HepG2 (cell line): ENCODE results near the gene TXNDC12. TPM values are rescaled to one million over a fixed set of nuclear protein-coding genes. Genes with fewer than 3 reads are reported as not detected.

Experiments used
- PAWR ChIP-seq: sonication (generic); formaldehyde crosslinking; IDR thresholded peaks from 2 replicates; pipeline ENCODE4 v1.4.0; 2020; ENCODE audit warnings: missing genetic modification reagents, mild to moderate bottlenecking, borderline replicate concordance
- POLR2G ChIP-seq: fragments of 200-400 bp; formaldehyde crosslinking; IDR thresholded peaks from 2 replicates; pipeline ENCODE4 v1.6.1; 2018; ENCODE audit warnings: mild to moderate bottlenecking, low read depth, low read length, moderate library complexity
- PPARG ChIP-seq: conservative IDR thresholded peaks from 2 replicates; pipeline ENCODE4 v1.6.1; 2016; ENCODE audit warnings: missing biosample characterization, missing genetic modification reagents
- SP2 ChIP-seq: sonication (generic); formaldehyde crosslinking; IDR thresholded peaks from 2 replicates; pipeline ENCODE4 v1.5.1; 2020; ENCODE audit warnings: mild to moderate bottlenecking, missing genetic modification reagents
- ZNF570 ChIP-seq: sonication (generic); formaldehyde crosslinking; IDR thresholded peaks from 2 replicates; pipeline ENCODE4 v1.4.0; 2020; ENCODE audit warnings: mild to moderate bottlenecking, missing genetic modification reagents, borderline replicate concordance
- ZNF598 ChIP-seq: sonication (generic); formaldehyde crosslinking; IDR thresholded peaks from 2 replicates; pipeline ENCODE4 v1.5.1; 2020; ENCODE audit warnings: mild to moderate bottlenecking, missing genetic modification reagents, borderline replicate concordance
- ZNF615 ChIP-seq: sonication (generic); formaldehyde crosslinking; IDR thresholded peaks from 2 replicates; pipeline ENCODE4 v1.5.0; 2020; ENCODE audit warnings: mild to moderate bottlenecking, missing genetic modification reagents, borderline replicate concordance
- ZNF788 ChIP-seq: sonication (generic); formaldehyde crosslinking; IDR thresholded peaks from 2 replicates; pipeline ENCODE4 v1.5.0; 2020; ENCODE audit warnings: mild to moderate bottlenecking, missing genetic modification reagents, borderline replicate concordance
- polyA plus RNA-seq, 8 experiments: library from polyadenylated mRNA; depleted of rRNA in 3 of 8; stranded (reverse) in 7 of 8; unstranded in 1 of 8; fragments of >200 nt; fragmentation: Illumina TruSeq in 4 of 8; extraction: Trizol in 4 of 8; gene quantifications; 2 replicates each; pipeline versions ENCODE4 v1.2.1 to v1.2.3, GENCODE V29; 2011 to 2016; ENCODE audit warnings: low read depth in 4 of 8, missing spikeins in 1 of 8, mixed read lengths in 1 of 8; ENCODE audit not compliant: insufficient read depth in 1 of 8
- total RNA-seq, 5 experiments: library from RNA; depleted of rRNA; stranded (reverse); fragments of >200 nt; fragmentation: Illumina TruSeq; extraction: Trizol; gene quantifications; 2 replicates each; pipeline ENCODE4 v1.2.3, GENCODE V29; 2016; ENCODE audit warnings: low read depth in 1 of 5
- TF ChIP-seq, protein P1 (sequence below): IDR thresholded peaks from 2 replicates; pipeline ENCODE4 v1.4.0; 2020; ENCODE audit warnings: mild to moderate bottlenecking, missing genetic modification reagents
- TF ChIP-seq, protein P2 (sequence below): sonication (generic); formaldehyde crosslinking; IDR thresholded peaks from 2 replicates; pipeline ENCODE4 v1.9.0; 2021; ENCODE audit warnings: missing genetic modification reagents, mild to moderate bottlenecking, borderline replicate concordance
- TF ChIP-seq, protein P3 (sequence below): sonication (generic); formaldehyde crosslinking; IDR thresholded peaks from 2 replicates; pipeline ENCODE4 v1.4.0; 2020; ENCODE audit warnings: missing genetic modification reagents
- TF ChIP-seq, protein P4 (sequence below): sonication (generic); formaldehyde crosslinking; IDR thresholded peaks from 2 replicates; pipeline ENCODE4 v1.4.0; 2020; ENCODE audit warnings: mild to moderate bottlenecking, low read depth, missing genetic modification reagents
- TF ChIP-seq, protein P5 (sequence below), 2 experiments: IDR thresholded peaks; 2 replicates each; pipeline ENCODE4 v1.6.1; 2011 to 2012; ENCODE audit warnings: low read length in 2 of 2, borderline replicate concordance in 1 of 2, low read depth in 1 of 2, mild to moderate bottlenecking in 1 of 2, moderate library complexity in 1 of 2

TXNDC12 gene
- total and polyA plus RNA-seq, 2 of the 13 experiments (the other 11 are each of a cell fraction or from before 2014, with no cell fraction given), result 65.6 to 67.2 TPM

DNA sequence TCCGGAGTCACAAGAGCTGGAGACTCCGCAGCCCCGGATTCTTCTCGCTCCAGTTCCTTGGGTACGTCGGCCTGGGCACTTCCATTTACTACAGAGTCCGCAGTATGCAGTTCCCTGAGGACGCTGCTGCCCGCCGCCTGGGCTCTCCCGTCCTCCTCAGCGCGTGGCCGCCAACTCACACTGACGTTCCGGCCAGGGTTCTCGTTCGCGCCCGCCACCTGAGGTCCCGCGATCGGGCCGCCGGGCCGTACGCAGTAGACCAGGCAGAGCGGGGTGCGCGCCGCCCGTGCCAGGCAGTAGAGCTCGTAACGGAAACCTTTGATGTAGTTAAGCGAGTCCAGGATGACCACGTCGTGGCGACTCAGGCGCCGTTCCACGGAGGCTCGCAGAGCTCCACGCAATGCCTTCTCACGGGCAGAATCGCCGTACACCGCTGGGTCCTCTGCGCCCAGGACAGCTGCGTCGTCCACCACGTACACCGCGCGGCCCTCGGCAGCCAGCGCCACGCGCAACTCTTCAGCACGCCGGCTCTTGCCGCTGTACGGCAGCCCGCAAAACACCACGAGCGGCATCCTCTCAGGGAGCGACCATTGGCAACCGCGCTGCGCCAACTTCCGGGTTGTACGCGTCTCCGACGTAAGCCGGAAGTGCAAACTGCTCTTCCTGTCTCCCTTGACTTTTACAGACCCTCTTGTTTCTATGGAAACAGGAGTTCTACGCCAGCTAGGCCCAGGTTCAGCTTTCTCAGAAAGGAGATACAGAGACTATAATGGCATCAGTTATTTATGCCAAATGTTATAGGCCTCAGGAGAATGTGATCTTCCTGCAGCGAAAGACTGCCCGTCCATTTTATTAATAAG is 21.6 kb downstream of the TXNDC12 start, which contains the start of gene KTI12 (continued):
- TF ChIP-seq PAWR (CRISPR knock-in tag), result 0 out of 2 replicates have a peak, but pooled peaks have one; percentile 68
- TF ChIP-seq ZNF570 (CRISPR knock-in tag), result 0 out of 2 replicates have a peak, but pooled peaks have one; percentile 54
- TF ChIP-seq, protein P1, sequence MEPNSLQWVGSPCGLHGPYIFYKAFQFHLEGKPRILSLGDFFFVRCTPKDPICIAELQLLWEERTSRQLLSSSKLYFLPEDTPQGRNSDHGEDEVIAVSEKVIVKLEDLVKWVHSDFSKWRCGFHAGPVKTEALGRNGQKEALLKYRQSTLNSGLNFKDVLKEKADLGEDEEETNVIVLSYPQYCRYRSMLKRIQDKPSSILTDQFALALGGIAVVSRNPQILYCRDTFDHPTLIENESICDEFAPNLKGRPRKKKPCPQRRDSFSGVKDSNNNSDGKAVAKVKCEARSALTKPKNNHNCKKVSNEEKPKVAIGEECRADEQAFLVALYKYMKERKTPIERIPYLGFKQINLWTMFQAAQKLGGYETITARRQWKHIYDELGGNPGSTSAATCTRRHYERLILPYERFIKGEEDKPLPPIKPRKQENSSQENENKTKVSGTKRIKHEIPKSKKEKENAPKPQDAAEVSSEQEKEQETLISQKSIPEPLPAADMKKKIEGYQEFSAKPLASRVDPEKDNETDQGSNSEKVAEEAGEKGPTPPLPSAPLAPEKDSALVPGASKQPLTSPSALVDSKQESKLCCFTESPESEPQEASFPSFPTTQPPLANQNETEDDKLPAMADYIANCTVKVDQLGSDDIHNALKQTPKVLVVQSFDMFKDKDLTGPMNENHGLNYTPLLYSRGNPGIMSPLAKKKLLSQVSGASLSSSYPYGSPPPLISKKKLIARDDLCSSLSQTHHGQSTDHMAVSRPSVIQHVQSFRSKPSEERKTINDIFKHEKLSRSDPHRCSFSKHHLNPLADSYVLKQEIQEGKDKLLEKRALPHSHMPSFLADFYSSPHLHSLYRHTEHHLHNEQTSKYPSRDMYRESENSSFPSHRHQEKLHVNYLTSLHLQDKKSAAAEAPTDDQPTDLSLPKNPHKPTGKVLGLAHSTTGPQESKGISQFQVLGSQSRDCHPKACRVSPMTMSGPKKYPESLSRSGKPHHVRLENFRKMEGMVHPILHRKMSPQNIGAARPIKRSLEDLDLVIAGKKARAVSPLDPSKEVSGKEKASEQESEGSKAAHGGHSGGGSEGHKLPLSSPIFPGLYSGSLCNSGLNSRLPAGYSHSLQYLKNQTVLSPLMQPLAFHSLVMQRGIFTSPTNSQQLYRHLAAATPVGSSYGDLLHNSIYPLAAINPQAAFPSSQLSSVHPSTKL (CRISPR knock-in tag), result peak; percentile 29; the same call in 1 of the 2 replicates
- peak; percentile 88 for TF ChIP-seq POLR2G
- peak; percentile 26; the same call in 1 of the 2 replicates for TF ChIP-seq PPARG
- TF ChIP-seq, protein P2, sequence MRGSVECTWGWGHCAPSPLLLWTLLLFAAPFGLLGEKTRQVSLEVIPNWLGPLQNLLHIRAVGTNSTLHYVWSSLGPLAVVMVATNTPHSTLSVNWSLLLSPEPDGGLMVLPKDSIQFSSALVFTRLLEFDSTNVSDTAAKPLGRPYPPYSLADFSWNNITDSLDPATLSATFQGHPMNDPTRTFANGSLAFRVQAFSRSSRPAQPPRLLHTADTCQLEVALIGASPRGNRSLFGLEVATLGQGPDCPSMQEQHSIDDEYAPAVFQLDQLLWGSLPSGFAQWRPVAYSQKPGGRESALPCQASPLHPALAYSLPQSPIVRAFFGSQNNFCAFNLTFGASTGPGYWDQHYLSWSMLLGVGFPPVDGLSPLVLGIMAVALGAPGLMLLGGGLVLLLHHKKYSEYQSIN, result no peak
- TF ChIP-seq, protein P3, sequence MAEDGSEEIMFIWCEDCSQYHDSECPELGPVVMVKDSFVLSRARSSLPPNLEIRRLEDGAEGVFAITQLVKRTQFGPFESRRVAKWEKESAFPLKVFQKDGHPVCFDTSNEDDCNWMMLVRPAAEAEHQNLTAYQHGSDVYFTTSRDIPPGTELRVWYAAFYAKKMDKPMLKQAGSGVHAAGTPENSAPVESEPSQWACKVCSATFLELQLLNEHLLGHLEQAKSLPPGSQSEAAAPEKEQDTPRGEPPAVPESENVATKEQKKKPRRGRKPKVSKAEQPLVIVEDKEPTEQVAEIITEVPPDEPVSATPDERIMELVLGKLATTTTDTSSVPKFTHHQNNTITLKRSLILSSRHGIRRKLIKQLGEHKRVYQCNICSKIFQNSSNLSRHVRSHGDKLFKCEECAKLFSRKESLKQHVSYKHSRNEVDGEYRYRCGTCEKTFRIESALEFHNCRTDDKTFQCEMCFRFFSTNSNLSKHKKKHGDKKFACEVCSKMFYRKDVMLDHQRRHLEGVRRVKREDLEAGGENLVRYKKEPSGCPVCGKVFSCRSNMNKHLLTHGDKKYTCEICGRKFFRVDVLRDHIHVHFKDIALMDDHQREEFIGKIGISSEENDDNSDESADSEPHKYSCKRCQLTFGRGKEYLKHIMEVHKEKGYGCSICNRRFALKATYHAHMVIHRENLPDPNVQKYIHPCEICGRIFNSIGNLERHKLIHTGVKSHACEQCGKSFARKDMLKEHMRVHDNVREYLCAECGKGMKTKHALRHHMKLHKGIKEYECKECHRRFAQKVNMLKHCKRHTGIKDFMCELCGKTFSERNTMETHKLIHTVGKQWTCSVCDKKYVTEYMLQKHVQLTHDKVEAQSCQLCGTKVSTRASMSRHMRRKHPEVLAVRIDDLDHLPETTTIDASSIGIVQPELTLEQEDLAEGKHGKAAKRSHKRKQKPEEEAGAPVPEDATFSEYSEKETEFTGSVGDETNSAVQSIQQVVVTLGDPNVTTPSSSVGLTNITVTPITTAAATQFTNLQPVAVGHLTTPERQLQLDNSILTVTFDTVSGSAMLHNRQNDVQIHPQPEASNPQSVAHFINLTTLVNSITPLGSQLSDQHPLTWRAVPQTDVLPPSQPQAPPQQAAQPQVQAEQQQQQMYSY, result no peak; the same call in 1 of the 2 replicates
- TF ChIP-seq ZNF788 (CRISPR knock-in tag), result peak; percentile 79; the same call in 1 of the 2 replicates
- peak; percentile 90; the same call in 1 of the 2 replicates for TF ChIP-seq ZNF598 (CRISPR knock-in tag)
- TF ChIP-seq, protein P4, sequence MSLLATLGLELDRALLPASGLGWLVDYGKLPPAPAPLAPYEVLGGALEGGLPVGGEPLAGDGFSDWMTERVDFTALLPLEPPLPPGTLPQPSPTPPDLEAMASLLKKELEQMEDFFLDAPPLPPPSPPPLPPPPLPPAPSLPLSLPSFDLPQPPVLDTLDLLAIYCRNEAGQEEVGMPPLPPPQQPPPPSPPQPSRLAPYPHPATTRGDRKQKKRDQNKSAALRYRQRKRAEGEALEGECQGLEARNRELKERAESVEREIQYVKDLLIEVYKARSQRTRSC (CRISPR knock-in tag), result peak; percentile 93; the same call in 1 of the 2 replicates
- TF ChIP-seq SP2 (CRISPR knock-in tag), result peak; percentile 46; the same call in 1 of the 2 replicates
- TF ChIP-seq, protein P5, sequence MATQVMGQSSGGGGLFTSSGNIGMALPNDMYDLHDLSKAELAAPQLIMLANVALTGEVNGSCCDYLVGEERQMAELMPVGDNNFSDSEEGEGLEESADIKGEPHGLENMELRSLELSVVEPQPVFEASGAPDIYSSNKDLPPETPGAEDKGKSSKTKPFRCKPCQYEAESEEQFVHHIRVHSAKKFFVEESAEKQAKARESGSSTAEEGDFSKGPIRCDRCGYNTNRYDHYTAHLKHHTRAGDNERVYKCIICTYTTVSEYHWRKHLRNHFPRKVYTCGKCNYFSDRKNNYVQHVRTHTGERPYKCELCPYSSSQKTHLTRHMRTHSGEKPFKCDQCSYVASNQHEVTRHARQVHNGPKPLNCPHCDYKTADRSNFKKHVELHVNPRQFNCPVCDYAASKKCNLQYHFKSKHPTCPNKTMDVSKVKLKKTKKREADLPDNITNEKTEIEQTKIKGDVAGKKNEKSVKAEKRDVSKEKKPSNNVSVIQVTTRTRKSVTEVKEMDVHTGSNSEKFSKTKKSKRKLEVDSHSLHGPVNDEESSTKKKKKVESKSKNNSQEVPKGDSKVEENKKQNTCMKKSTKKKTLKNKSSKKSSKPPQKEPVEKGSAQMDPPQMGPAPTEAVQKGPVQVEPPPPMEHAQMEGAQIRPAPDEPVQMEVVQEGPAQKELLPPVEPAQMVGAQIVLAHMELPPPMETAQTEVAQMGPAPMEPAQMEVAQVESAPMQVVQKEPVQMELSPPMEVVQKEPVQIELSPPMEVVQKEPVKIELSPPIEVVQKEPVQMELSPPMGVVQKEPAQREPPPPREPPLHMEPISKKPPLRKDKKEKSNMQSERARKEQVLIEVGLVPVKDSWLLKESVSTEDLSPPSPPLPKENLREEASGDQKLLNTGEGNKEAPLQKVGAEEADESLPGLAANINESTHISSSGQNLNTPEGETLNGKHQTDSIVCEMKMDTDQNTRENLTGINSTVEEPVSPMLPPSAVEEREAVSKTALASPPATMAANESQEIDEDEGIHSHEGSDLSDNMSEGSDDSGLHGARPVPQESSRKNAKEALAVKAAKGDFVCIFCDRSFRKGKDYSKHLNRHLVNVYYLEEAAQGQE (IDR thresholded peaks at IDR 0.05; ENCODE audit: borderline replicate concordance in 1 of 2, low read depth in 1 of 2, low read length in 2 of 2), result 0 out of 4 replicates have a peak, but pooled peaks of 1 of the 2 experiments have one; percentile 9
- TF ChIP-seq ZNF615 (CRISPR knock-in tag), result no peak
